WTC11 (cell line): Measurements from ENCODE around the gene SEZ6L. TPM values are rescaled to one million over a fixed set of nuclear protein-coding genes. Genes with fewer than 3 reads are reported as not detected.

Experiments
- ATAC-seq: fragments of 200-7000 bp; cut with Tn5 transposase; 2 replicates; pipeline ENCODE4 v1.10.0; 2021; ENCODE audit warnings: mild to moderate bottlenecking, moderate library complexity
- CTCF ChIA-PET: fragments of 300-600 bp; sonication (Branson Sonifier 250); formaldehyde crosslinking; loops from one replicate; lab custom pipeline; 2021; ENCODE audit warnings: antibody characterized with exemption; lab: Charles Lee
- POLR2A ChIA-PET: fragments of 350-600 bp; sonication (Branson Sonifier 250); formaldehyde crosslinking; loops from one replicate; lab custom pipeline; 2021; ENCODE audit warnings: antibody characterized with exemption; lab: Charles Lee
- DNase-seq: peaks from one replicate; pipeline ENCODE4 v3.0.0; 2021; ENCODE audit warnings: low spot score
- H3K27ac Mint-ChIP-seq: 2 replicates; pipeline ENCODE4 v1.8.0; 2021; ENCODE audit warnings: mixed read lengths
- H3K27me3 Mint-ChIP-seq: 2 replicates; pipeline ENCODE4 v1.8.0; 2021; ENCODE audit warnings: low read depth, mild to moderate bottlenecking, moderate library complexity, mixed read lengths
- H3K36me3 Mint-ChIP-seq: 2 replicates; pipeline ENCODE4 v1.8.0; 2021; ENCODE audit warnings: mixed read lengths
- H3K4me1 Mint-ChIP-seq: 2 replicates; pipeline ENCODE4 v1.8.0; 2022; ENCODE audit warnings: mixed read lengths
- H3K4me3 Mint-ChIP-seq: 2 replicates; pipeline ENCODE4 v1.8.0; 2021; ENCODE audit warnings: mild to moderate bottlenecking, moderate library complexity, mixed read lengths
- H3K9me3 Mint-ChIP-seq: 2 replicates; pipeline ENCODE4 v1.8.0; 2021; ENCODE audit warnings: mixed read lengths
- CBFB ChIP-seq: sonication (generic); formaldehyde crosslinking; IDR thresholded peaks from 2 replicates; pipeline ENCODE4 v1.8.1; 2022; ENCODE audit warnings: mild to moderate bottlenecking, low read depth, missing genetic modification reagents
- CREM ChIP-seq: sonication (generic); formaldehyde crosslinking; IDR thresholded peaks from 2 replicates; pipeline ENCODE4 v1.8.1; 2022; ENCODE audit warnings: mild to moderate bottlenecking, missing genetic modification reagents, moderate library complexity
- ELF4 ChIP-seq: sonication (generic); formaldehyde crosslinking; IDR thresholded peaks from 2 replicates; pipeline ENCODE4 v1.8.1; 2022; ENCODE audit warnings: low read depth, mild to moderate bottlenecking, moderate library complexity, missing genetic modification reagents
- FOXP1 ChIP-seq: sonication (generic); formaldehyde crosslinking; IDR thresholded peaks from 2 replicates; pipeline ENCODE4 v1.8.0; 2022; ENCODE audit warnings: missing genetic modification reagents, mild to moderate bottlenecking, moderate library complexity, borderline replicate concordance
- IRF2 ChIP-seq: sonication (generic); formaldehyde crosslinking; IDR thresholded peaks from 2 replicates; pipeline ENCODE4 v1.8.0; 2022; ENCODE audit warnings: low read depth, missing genetic modification reagents, borderline replicate concordance
- JAZF1 ChIP-seq: fragments of 250-450 bp; sonication (Bioruptor Pico); IDR thresholded peaks from 2 replicates; pipeline ENCODE4 v1.9.0; 2021; ENCODE audit warnings: moderate library complexity, mild to moderate bottlenecking, inconsistent platforms
- JUN ChIP-seq: sonication (generic); formaldehyde crosslinking; IDR thresholded peaks from 2 replicates; pipeline ENCODE4 v1.8.0; 2023; ENCODE audit warnings: mild to moderate bottlenecking, missing genetic modification reagents
- NR1H2 ChIP-seq: sonication (generic); formaldehyde crosslinking; IDR thresholded peaks from 2 replicates; pipeline ENCODE4 v1.9.0; 2021; ENCODE audit warnings: mild to moderate bottlenecking, moderate library complexity, missing genetic modification reagents
- NR2C2 ChIP-seq: sonication (generic); formaldehyde crosslinking; IDR thresholded peaks from 2 replicates; pipeline ENCODE4 v1.8.0; 2022; ENCODE audit warnings: mild to moderate bottlenecking, missing genetic modification reagents
- PRRX2 ChIP-seq: fragments of 250-450 bp; sonication (Bioruptor Pico); IDR thresholded peaks from 2 replicates; pipeline ENCODE4 v1.8.0; 2021; ENCODE audit warnings: mild to moderate bottlenecking
- RORB ChIP-seq: fragments of 250-450 bp; sonication (Bioruptor Pico); IDR thresholded peaks from 2 replicates; pipeline ENCODE4 v1.9.0; 2021; ENCODE audit warnings: mild to moderate bottlenecking
- TEAD4 ChIP-seq: sonication (generic); formaldehyde crosslinking; IDR thresholded peaks from 2 replicates; pipeline ENCODE4 v1.8.0; 2022; ENCODE audit warnings: mild to moderate bottlenecking, missing genetic modification reagents
- TP53 ChIP-seq: sonication (generic); formaldehyde crosslinking; IDR thresholded peaks from 2 replicates; pipeline ENCODE4 v1.8.1; 2023; ENCODE audit warnings: mild to moderate bottlenecking, missing genetic modification reagents
- ZBTB21 ChIP-seq: sonication (generic); formaldehyde crosslinking; IDR thresholded peaks from 2 replicates; pipeline ENCODE4 v1.8.1; 2023; ENCODE audit warnings: mild to moderate bottlenecking, missing genetic modification reagents, borderline replicate concordance
- ZNF263 ChIP-seq: sonication (generic); formaldehyde crosslinking; IDR thresholded peaks from 2 replicates; pipeline ENCODE4 v1.8.1; 2022; ENCODE audit warnings: low read depth, mild to moderate bottlenecking, moderate library complexity, missing genetic modification reagents
- ZNF317 ChIP-seq: sonication (generic); formaldehyde crosslinking; IDR thresholded peaks from 2 replicates; pipeline ENCODE4 v1.8.1; 2023; ENCODE audit warnings: low read depth, mild to moderate bottlenecking, moderate library complexity, missing genetic modification reagents, borderline replicate concordance
- ZNF396 ChIP-seq: fragments of 250-450 bp; sonication (Bioruptor Pico); IDR thresholded peaks from 2 replicates; pipeline ENCODE4 v1.8.0; 2021; ENCODE audit warnings: mild to moderate bottlenecking, moderate library complexity, borderline replicate concordance
- total RNA-seq: library from RNA; stranded (reverse); gene quantifications from 3 replicates; pipeline ENCODE4 v1.2.3, GENCODE V29; 2021
- TF ChIP-seq, protein P1 (sequence below): sonication (generic); formaldehyde crosslinking; IDR thresholded peaks from 2 replicates; pipeline ENCODE4 v1.8.0; 2022; ENCODE audit warnings: mild to moderate bottlenecking, missing genetic modification reagents
- TF ChIP-seq, protein P2 (sequence below): sonication (generic); formaldehyde crosslinking; IDR thresholded peaks from 2 replicates; pipeline ENCODE4 v1.8.0; 2023; ENCODE audit warnings: mild to moderate bottlenecking, missing genetic modification reagents
- TF ChIP-seq, protein P3 (sequence below): fragments of 250-450 bp; sonication (Bioruptor Pico); IDR thresholded peaks from 2 replicates; pipeline ENCODE4 v2.1.2; 2022; ENCODE audit warnings: mild to moderate bottlenecking, moderate library complexity
- TF ChIP-seq, protein P4 (sequence below): sonication (generic); formaldehyde crosslinking; IDR thresholded peaks from 2 replicates; pipeline ENCODE4 v1.8.0; 2022; ENCODE audit warnings: mild to moderate bottlenecking, missing genetic modification reagents
- TF ChIP-seq, protein P5 (sequence below): sonication (generic); formaldehyde crosslinking; IDR thresholded peaks from 2 replicates; pipeline ENCODE4 v1.8.0; 2022; ENCODE audit warnings: mild to moderate bottlenecking, missing genetic modification reagents
- TF ChIP-seq, protein P6 (sequence below): sonication (generic); formaldehyde crosslinking; IDR thresholded peaks from 2 replicates; pipeline ENCODE4 v1.8.1; 2023; ENCODE audit warnings: mild to moderate bottlenecking, moderate library complexity, missing genetic modification reagents
- TF ChIP-seq, protein P7 (sequence below): sonication (generic); formaldehyde crosslinking; IDR thresholded peaks from 2 replicates; pipeline ENCODE4 v1.8.1; 2023; ENCODE audit warnings: mild to moderate bottlenecking, missing genetic modification reagents

The SEZ6L gene
- total RNA-seq, 1 experiment from 2014 or later: 0.57 TPM

DNA sequence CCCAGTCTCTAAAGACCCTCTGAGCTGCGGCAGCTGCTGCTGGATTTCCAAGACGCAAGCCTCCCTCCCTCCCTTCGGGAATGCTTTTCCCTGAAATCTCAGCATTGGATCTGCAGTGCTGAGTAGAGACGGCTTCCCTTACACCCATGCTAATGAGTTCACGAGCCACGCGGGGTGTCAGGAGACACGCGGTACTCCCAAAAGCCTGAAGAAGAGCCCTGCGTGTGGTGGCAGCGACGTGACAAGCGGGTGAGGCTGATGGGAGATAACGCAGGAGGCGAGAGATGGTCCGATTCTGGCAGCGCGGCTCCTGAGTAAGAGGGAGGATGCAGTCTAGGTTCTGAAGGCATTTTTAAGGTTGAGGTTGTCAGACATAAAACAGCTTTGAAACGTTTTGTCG, 185.4 kb downstream of the SEZ6L start (continued):
- no peak for TF ChIP-seq JUN (CRISPR knock-in tag)
- TF ChIP-seq, protein P1, sequence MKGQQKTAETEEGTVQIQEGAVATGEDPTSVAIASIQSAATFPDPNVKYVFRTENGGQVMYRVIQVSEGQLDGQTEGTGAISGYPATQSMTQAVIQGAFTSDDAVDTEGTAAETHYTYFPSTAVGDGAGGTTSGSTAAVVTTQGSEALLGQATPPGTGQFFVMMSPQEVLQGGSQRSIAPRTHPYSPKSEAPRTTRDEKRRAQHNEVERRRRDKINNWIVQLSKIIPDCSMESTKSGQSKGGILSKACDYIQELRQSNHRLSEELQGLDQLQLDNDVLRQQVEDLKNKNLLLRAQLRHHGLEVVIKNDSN (CRISPR knock-in tag): no peak
- no peak for TF ChIP-seq IRF2 (CRISPR knock-in tag)
- no peak for TF ChIP-seq ZNF263 (CRISPR knock-in tag)
- no peak for TF ChIP-seq ELF4 (CRISPR knock-in tag)
- TF ChIP-seq, protein P2, sequence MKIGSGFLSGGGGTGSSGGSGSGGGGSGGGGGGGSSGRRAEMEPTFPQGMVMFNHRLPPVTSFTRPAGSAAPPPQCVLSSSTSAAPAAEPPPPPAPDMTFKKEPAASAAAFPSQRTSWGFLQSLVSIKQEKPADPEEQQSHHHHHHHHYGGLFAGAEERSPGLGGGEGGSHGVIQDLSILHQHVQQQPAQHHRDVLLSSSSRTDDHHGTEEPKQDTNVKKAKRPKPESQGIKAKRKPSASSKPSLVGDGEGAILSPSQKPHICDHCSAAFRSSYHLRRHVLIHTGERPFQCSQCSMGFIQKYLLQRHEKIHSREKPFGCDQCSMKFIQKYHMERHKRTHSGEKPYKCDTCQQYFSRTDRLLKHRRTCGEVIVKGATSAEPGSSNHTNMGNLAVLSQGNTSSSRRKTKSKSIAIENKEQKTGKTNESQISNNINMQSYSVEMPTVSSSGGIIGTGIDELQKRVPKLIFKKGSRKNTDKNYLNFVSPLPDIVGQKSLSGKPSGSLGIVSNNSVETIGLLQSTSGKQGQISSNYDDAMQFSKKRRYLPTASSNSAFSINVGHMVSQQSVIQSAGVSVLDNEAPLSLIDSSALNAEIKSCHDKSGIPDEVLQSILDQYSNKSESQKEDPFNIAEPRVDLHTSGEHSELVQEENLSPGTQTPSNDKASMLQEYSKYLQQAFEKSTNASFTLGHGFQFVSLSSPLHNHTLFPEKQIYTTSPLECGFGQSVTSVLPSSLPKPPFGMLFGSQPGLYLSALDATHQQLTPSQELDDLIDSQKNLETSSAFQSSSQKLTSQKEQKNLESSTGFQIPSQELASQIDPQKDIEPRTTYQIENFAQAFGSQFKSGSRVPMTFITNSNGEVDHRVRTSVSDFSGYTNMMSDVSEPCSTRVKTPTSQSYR (CRISPR knock-in tag): no peak
- no peak for TF ChIP-seq CBFB

DNA sequence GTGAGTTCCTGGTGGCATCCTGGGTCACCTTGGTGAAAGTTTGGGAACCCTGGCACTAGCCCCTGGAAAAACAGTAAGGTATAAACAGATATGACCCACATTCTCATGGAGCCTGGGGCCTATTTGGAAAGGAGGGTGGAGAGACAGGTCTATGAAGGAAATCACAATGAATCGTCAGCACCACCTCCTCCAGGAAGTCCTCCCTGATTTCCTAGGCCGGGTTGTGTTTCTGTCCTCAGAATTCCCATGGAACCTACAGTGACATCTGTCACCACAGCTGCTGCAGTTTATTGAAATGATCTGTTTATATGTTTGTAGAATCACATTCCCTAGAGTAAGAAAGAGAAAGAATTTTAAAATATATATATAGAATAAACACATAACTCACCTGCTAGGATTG, 188.0 kb downstream of the SEZ6L start:
- peaks cover 3% of the 10 kb centered on the region for H3K27me3 Mint-ChIP-seq
- TF ChIP-seq, protein P3, sequence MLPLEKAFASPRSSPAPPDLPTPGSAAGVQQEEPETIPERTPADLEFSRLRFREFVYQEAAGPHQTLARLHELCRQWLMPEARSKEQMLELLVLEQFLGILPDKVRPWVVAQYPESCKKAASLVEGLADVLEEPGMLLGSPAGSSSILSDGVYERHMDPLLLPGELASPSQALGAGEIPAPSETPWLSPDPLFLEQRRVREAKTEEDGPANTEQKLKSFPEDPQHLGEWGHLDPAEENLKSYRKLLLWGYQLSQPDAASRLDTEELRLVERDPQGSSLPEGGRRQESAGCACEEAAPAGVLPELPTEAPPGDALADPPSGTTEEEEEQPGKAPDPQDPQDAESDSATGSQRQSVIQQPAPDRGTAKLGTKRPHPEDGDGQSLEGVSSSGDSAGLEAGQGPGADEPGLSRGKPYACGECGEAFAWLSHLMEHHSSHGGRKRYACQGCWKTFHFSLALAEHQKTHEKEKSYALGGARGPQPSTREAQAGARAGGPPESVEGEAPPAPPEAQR (CRISPR knock-in tag): no peak
- no peak for TF ChIP-seq NR2C2
- TF ChIP-seq PRRX2: no peak
- TF ChIP-seq, protein P4, sequence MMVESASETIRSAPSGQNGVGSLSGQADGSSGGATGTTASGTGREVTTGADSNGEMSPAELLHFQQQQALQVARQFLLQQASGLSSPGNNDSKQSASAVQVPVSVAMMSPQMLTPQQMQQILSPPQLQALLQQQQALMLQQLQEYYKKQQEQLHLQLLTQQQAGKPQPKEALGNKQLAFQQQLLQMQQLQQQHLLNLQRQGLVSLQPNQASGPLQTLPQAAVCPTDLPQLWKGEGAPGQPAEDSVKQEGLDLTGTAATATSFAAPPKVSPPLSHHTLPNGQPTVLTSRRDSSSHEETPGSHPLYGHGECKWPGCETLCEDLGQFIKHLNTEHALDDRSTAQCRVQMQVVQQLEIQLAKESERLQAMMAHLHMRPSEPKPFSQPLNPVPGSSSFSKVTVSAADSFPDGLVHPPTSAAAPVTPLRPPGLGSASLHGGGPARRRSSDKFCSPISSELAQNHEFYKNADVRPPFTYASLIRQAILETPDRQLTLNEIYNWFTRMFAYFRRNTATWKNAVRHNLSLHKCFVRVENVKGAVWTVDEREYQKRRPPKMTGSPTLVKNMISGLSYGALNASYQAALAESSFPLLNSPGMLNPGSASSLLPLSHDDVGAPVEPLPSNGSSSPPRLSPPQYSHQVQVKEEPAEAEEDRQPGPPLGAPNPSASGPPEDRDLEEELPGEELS (CRISPR knock-in tag): no peak
- TF ChIP-seq, protein P5, sequence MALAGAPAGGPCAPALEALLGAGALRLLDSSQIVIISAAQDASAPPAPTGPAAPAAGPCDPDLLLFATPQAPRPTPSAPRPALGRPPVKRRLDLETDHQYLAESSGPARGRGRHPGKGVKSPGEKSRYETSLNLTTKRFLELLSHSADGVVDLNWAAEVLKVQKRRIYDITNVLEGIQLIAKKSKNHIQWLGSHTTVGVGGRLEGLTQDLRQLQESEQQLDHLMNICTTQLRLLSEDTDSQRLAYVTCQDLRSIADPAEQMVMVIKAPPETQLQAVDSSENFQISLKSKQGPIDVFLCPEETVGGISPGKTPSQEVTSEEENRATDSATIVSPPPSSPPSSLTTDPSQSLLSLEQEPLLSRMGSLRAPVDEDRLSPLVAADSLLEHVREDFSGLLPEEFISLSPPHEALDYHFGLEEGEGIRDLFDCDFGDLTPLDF (CRISPR knock-in tag): no peak
- no peak for TF ChIP-seq ZNF396 (CRISPR knock-in tag)
- TF ChIP-seq TP53 (CRISPR knock-in tag): no peak
- TF ChIP-seq FOXP1 (CRISPR knock-in tag): no peak
- no peak for TF ChIP-seq JAZF1 (CRISPR knock-in tag)
- TF ChIP-seq, protein P6, sequence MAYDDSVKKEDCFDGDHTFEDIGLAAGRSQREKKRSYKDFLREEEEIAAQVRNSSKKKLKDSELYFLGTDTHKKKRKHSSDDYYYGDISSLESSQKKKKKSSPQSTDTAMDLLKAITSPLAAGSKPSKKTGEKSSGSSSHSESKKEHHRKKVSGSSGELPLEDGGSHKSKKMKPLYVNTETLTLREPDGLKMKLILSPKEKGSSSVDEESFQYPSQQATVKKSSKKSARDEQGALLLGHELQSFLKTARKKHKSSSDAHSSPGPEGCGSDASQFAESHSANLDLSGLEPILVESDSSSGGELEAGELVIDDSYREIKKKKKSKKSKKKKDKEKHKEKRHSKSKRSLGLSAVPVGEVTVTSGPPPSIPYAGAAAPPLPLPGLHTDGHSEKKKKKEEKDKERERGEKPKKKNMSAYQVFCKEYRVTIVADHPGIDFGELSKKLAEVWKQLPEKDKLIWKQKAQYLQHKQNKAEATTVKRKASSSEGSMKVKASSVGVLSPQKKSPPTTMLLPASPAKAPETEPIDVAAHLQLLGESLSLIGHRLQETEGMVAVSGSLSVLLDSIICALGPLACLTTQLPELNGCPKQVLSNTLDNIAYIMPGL (CRISPR knock-in tag): no peak
- TF ChIP-seq, protein P1 (CRISPR knock-in tag): no peak
- TF ChIP-seq RORB (CRISPR knock-in tag): no peak
- TF ChIP-seq ZNF317 (CRISPR knock-in tag): no peak
- no peak for TF ChIP-seq NR1H2
- no peak for TF ChIP-seq TEAD4 (CRISPR knock-in tag)
- TF ChIP-seq CREM (CRISPR knock-in tag): no peak
- TF ChIP-seq, protein P7, sequence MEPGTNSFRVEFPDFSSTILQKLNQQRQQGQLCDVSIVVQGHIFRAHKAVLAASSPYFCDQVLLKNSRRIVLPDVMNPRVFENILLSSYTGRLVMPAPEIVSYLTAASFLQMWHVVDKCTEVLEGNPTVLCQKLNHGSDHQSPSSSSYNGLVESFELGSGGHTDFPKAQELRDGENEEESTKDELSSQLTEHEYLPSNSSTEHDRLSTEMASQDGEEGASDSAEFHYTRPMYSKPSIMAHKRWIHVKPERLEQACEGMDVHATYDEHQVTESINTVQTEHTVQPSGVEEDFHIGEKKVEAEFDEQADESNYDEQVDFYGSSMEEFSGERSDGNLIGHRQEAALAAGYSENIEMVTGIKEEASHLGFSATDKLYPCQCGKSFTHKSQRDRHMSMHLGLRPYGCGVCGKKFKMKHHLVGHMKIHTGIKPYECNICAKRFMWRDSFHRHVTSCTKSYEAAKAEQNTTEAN (CRISPR knock-in tag): no peak
- TF ChIP-seq ZBTB21 (CRISPR knock-in tag): no peak
- TF ChIP-seq, all 79 proteins: peak for 0
- Mint-ChIP-seq H3K9me3 (no peaks in the 10 kb centered on the region; the same call in 1 of the 2 replicates), H3K27ac (no peak overlapping the region), H3K36me3 (no peaks in the 10 kb centered on the region), H3K4me3 (no peak overlapping the region), H3K4me1 (peaks cover 3% of the 10 kb centered on the region; the same call in 1 of the 2 replicates)
- no peak for ATAC-seq
- ChIA-PET POLR2A (no interaction called here), CTCF (interaction anchor here (0.6 to 4.1 kb wide), 5 partner anchors 10 to 585 kb away, joined by 3 to 19 read pairs (median 7); no protein-coding TSS in a partner anchor)
- DNase-seq: no peak
